Thoracic aorta (tissue), 2 donors: ENCODE data around the gene PPY. TPM values are rescaled to one million over a fixed set of nuclear protein-coding genes. Genes with fewer than 3 reads are reported as not detected.

Experiments
- ATAC-seq: fragments of 150-250 bp; one replicate; pipeline ENCODE4 v1.8.0; 2017; ENCODE audit warnings: low read depth; ENCODE audit not compliant: insufficient number of reproducible peaks, low FRiP score
- DNase-seq: peaks from one replicate; pipeline ENCODE4 v3.0.0-alpha.2; 2020; ENCODE audit warnings: low spot score
- H3K27ac ChIP-seq, 2 donors: fragments of 200-600 bp; sonication (generic); 1 replicate in 1 of 2; 2 replicates in 1 of 2; pipeline ENCODE4 v1.5.1; 2016; ENCODE audit warnings: mild to moderate bottlenecking in 2 of 2, moderate library complexity in 2 of 2
- H3K27me3 ChIP-seq: fragments of 200-600 bp; sonication (generic); replicated peaks from 2 replicates; pipeline ENCODE4 v1.6.0; 2016; ENCODE audit warnings: mild to moderate bottlenecking; ENCODE audit not compliant: insufficient read depth
- H3K36me3 ChIP-seq: fragments of 200-600 bp; sonication (generic); one replicate; pipeline ENCODE4 v1.5.1; 2016
- H3K4me1 ChIP-seq, 2 donors: fragments of 200-600 bp; sonication (generic); 1 replicate in 1 of 2; 2 replicates in 1 of 2; pipeline versions ENCODE4 v1.5.1 to v1.6.0; 2016; ENCODE audit warnings: low read depth in 2 of 2, mild to moderate bottlenecking in 1 of 2; ENCODE audit not compliant: control insufficient read depth in 1 of 2
- H3K4me3 ChIP-seq: fragments of 200-600 bp; sonication (generic); 2 replicates; pipeline ENCODE4 v1.5.1; 2016; ENCODE audit warnings: mild to moderate bottlenecking
- H3K9me3 ChIP-seq: fragments of 200-600 bp; sonication (generic); 2 replicates; pipeline ENCODE4 v1.5.1; 2016
- CTCF ChIP-seq: fragments of 200-600 bp; sonication (generic); IDR thresholded peaks from one replicate; pipeline ENCODE4 v1.5.1; 2019; ENCODE audit warnings: antibody characterized with exemption
- total RNA-seq, 2 donors: library from RNA; depleted of rRNA; stranded (reverse); fragments of >200 nt; gene quantifications; one replicate each; pipeline versions ENCODE4 v1.1.0 to v1.2.3, GENCODE V29; 2016

The PPY gene
- total RNA-seq, 2 donors from 2014 or later: not detected

- DNase-seq (no peak), ATAC-seq (no peak)
- Histone ChIP-seq H3K36me3 (no peaks in the 10 kb centered on the region), H3K9me3 (no peaks in the 10 kb centered on the region), H3K4me1 (peaks cover 0 to 27% of the 10 kb centered on the region in 2 donors), H3K27ac (peak overlapping the region; percentile 97 to 99), H3K4me3 (peak overlapping the region; percentile 88), H3K27me3 (no peaks in the 10 kb centered on the region)
- TF ChIP-seq CTCF: no peak
Observed at GRCh38 chr17:43905400-43905984, 36.8 kb downstream of the PPY start.

GRCh38 chr17:43901861-43902589, 40.3 kb downstream of the PPY start:
- H3K36me3 ChIP-seq: peaks cover 12% of the 10 kb centered on the region
- ATAC-seq (no peak), DNase-seq (no peak)
- H3K27ac ChIP-seq: no peak overlapping the region
- peaks cover 5 to 27% of the 10 kb centered on the region in 2 donors for H3K4me1 ChIP-seq
- H3K27me3 ChIP-seq: no peaks in the 10 kb centered on the region
- no peak overlapping the region for H3K4me3 ChIP-seq
- H3K9me3 ChIP-seq: no peaks in the 10 kb centered on the region
- no peak for TF ChIP-seq CTCF

GRCh38 chr17:43900858-43901754, 41.2 kb downstream of the PPY start:
- DNase-seq (no peak), ATAC-seq (no peak)
- H3K4me3 ChIP-seq: peak overlapping the region; percentile 72
- H3K27me3 ChIP-seq: no peaks in the 10 kb centered on the region
- H3K4me1 ChIP-seq: peaks cover 5 to 27% of the 10 kb centered on the region in 2 donors
- H3K36me3 ChIP-seq: peaks cover 12% of the 10 kb centered on the region
- TF ChIP-seq CTCF: no peak
- H3K27ac ChIP-seq: no peak overlapping the region
- H3K9me3 ChIP-seq: no peaks in the 10 kb centered on the region

- Histone ChIP-seq H3K27ac (no peak overlapping the region), H3K4me3 (peak overlapping the region; percentile 72), H3K4me1 (peaks cover 5 to 19% of the 10 kb centered on the region in 2 donors), H3K36me3 (peaks cover 12% of the 10 kb centered on the region), H3K9me3 (no peaks in the 10 kb centered on the region), H3K27me3 (no peaks in the 10 kb centered on the region)
- TF ChIP-seq CTCF: no peak
- peak; percentile 87 for ATAC-seq
- no peak for DNase-seq
Observed at GRCh38 chr17:43900183-43900857, 42.0 kb downstream of the PPY start.
